ENCODE measurements around the gene PGM2. TPM values are rescaled to one million over a fixed set of nuclear protein-coding genes. Genes with fewer than 3 reads are reported as not detected.

Gene PGM2
- total and polyA plus RNA-seq, 4 experiments from 2014 or later: 16.9 to 20.5 (median 19.2) TPM

- CTCF ChIA-PET (ENCODE audit: partially characterized antibody): interaction anchor here (0.6 to 2.0 kb wide), 7 partner anchors 8 to 224 kb away, joined by 3 to 7 read pairs (median 4); no protein-coding TSS in a partner anchor
- no peaks in the 10 kb centered on the region for H3K9me3 Mint-ChIP-seq
These were observed 672 bp downstream of the PGM2 start for GRCh38 chr4:37827030-37827685.

DNA sequence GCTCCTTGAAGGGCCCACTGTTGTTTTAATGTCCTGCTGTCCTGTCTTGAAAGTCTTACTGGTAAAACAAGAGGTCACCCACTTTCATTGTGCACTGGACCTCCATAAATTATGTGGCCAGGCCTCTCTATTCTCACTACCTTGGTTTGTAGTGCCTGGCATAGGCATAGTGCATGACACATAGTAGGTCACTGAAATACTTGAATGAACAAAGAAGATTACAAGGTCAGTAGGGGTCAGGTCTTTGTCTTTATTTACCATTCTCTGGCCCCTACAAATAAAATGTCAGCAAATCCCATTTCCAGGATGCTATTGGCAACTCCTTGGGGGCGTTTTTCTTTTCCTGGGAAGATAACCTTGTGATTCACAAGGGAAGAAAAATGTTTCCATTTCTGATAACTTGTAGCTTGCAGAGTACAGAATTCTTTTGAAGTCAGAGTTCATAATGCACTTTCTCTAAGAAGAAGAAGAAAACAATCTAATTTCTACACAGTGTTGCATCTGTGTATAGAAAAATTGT lies 1.4 kb downstream of the PGM2 start:
- DNase-seq: no peak
- peaks cover 23 to 55% (median 37%) of the 10 kb centered on the region in 4 donors for H3K4me1 Mint-ChIP-seq
- H3K27me3 Mint-ChIP-seq: no peaks in the 10 kb centered on the region
- H3K4me3 Mint-ChIP-seq: peak overlapping the region; percentile 93 to 99 (median 97)
- H3K9me3 ChIP-seq (ENCODE audit: control insufficient read depth in 1 of 2, low read length in 2 of 2): no peaks in the 10 kb centered on the region
- POLR2A ChIA-PET (ENCODE audit: partially characterized antibody): interaction anchor here (1.5 kb wide), 1 partner anchor 26 kb away, joined by 4 read pairs; no protein-coding TSS in a partner anchor
- no peaks in the 10 kb centered on the region for H3K27me3 ChIP-seq (ENCODE audit: insufficient read depth, low read length)
- peak overlapping the region in 5 of 7 donors; percentile 87 to 97 (median 95) for H3K27ac Mint-ChIP-seq
- H3K36me3 Mint-ChIP-seq: peaks cover 29 to 48% of the 10 kb centered on the region in 2 donors
- peak overlapping the region in 1 of 2 donors; percentile 98 for H3K4me3 ChIP-seq (ENCODE audit: low read length in 2 of 2)
- CTCF ChIA-PET (ENCODE audit: partially characterized antibody): no interaction called here
- H3K27ac ChIP-seq (ENCODE audit: low read depth, low read length): peak overlapping the region; percentile 69
- intact Hi-C loops (cut with micrococcal nuclease): loop anchor here (2.0 kb wide), 1 partner anchor 25 kb away; no protein-coding TSS in a partner anchor
- peaks cover 23% of the 10 kb centered on the region for H3K4me1 ChIP-seq (ENCODE audit: insufficient read depth, low read length)
- H3K36me3 ChIP-seq (ENCODE audit: insufficient read depth, low read length): peaks cover 7% of the 10 kb centered on the region
- H3K9me3 Mint-ChIP-seq: no peaks in the 10 kb centered on the region

More at GRCh38 chr4:37827030-37827685, 672 bp downstream of the PGM2 start:
- Histone ChIP-seq H3K4me1 (ENCODE audit: insufficient read depth, low read length) (peaks cover 23% of the 10 kb centered on the region), H3K9me3 (ENCODE audit: control insufficient read depth in 1 of 2, low read length in 2 of 2) (no peaks in the 10 kb centered on the region), H3K27me3 (ENCODE audit: insufficient read depth, low read length) (no peaks in the 10 kb centered on the region), H3K36me3 (ENCODE audit: insufficient read depth, low read length) (peaks cover 7% of the 10 kb centered on the region), H3K27ac (ENCODE audit: low read depth, low read length) (peak overlapping the region; percentile 69), H3K4me3 (ENCODE audit: low read length in 2 of 2) (peak overlapping the region; percentile 97 to 98)
- Mint-ChIP-seq H3K27ac (peak overlapping the region; percentile 66 to 97 (median 94)), H3K27me3 (no peaks in the 10 kb centered on the region), H3K4me1 (peaks cover 23 to 59% (median 40%) of the 10 kb centered on the region in 4 donors), H3K4me3 (peak overlapping the region; percentile 93 to 99 (median 97)), H3K36me3 (peaks cover 22 to 41% of the 10 kb centered on the region in 2 donors)
- intact Hi-C loops (cut with micrococcal nuclease): loop anchor here (2.0 kb wide), 1 partner anchor 24 kb away; no protein-coding TSS in a partner anchor
- POLR2A ChIA-PET (ENCODE audit: partially characterized antibody): interaction anchor here (1.0 to 4.2 kb wide), 13 partner anchors 9 to 151 kb away, joined by 3 to 39 read pairs (median 5); partner anchors contain the start of gene TBC1D1
- DNase-seq: peak in 2 of 5 donors; percentile 7 to 39

DNA sequence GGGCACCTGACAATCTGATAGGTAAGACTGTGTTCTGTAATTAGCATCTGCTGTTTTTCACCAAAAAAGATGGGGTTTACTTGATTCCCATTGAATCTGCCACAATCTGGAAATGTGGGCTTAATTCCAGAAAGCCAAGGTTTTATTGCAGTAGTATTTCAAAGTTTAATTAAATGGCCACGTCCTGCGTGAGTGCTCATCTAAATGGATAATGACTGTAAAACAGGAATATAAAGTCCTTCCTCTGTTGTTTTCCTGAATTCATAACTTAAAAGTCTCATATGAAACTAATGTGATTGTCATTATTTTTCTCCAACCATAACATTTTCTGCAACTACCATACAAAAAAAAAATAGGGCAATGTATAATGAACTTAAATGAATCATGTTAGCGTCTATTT lies 2.4 kb downstream of the PGM2 start:
- POLR2A ChIA-PET (ENCODE audit: partially characterized antibody): no interaction called here
- no peak overlapping the region for H3K27ac ChIP-seq (ENCODE audit: low read depth, low read length)
- H3K4me1 ChIP-seq (ENCODE audit: insufficient read depth, low read length): peaks cover 23% of the 10 kb centered on the region
- peaks cover 7% of the 10 kb centered on the region for H3K36me3 ChIP-seq (ENCODE audit: insufficient read depth, low read length)
- H3K27ac Mint-ChIP-seq: no peak overlapping the region
- H3K4me1 Mint-ChIP-seq: peaks cover 23 to 55% (median 37%) of the 10 kb centered on the region in 4 donors
- peaks cover 29 to 57% of the 10 kb centered on the region in 2 donors for H3K36me3 Mint-ChIP-seq
- no peaks in the 10 kb centered on the region for H3K9me3 ChIP-seq (ENCODE audit: control insufficient read depth in 1 of 2, low read length in 2 of 2)
- CTCF ChIA-PET (ENCODE audit: partially characterized antibody): no interaction called here
- no peak for DNase-seq
- H3K9me3 Mint-ChIP-seq: no peaks in the 10 kb centered on the region
- no peaks in the 10 kb centered on the region for H3K27me3 ChIP-seq (ENCODE audit: insufficient read depth, low read length)
- peak overlapping the region in 5 of 8 donors; percentile 16 to 99 (median 73) for H3K4me3 Mint-ChIP-seq
- H3K27me3 Mint-ChIP-seq: no peaks in the 10 kb centered on the region
- H3K4me3 ChIP-seq (ENCODE audit: low read length in 2 of 2): no peak overlapping the region
- intact Hi-C loops (cut with micrococcal nuclease): no loop called here

GRCh38 chr4:37830640-37831039 lies 4.2 kb downstream of the PGM2 start:
- Histone ChIP-seq H3K36me3 (ENCODE audit: insufficient read depth, low read length) (peaks cover 7% of the 10 kb centered on the region), H3K4me1 (ENCODE audit: insufficient read depth, low read length) (peaks cover 17% of the 10 kb centered on the region), H3K27me3 (ENCODE audit: insufficient read depth, low read length) (no peaks in the 10 kb centered on the region), H3K4me3 (ENCODE audit: low read length in 2 of 2) (no peak overlapping the region), H3K9me3 (ENCODE audit: control insufficient read depth in 1 of 2, low read length in 2 of 2) (no peaks in the 10 kb centered on the region), H3K27ac (ENCODE audit: low read depth, low read length) (no peak overlapping the region)
- DNase-seq: no peak
- H3K27me3 Mint-ChIP-seq: no peaks in the 10 kb centered on the region
- H3K36me3 Mint-ChIP-seq: peaks cover 41 to 67% of the 10 kb centered on the region in 2 donors
- no peak overlapping the region for H3K27ac Mint-ChIP-seq
- POLR2A ChIA-PET (ENCODE audit: partially characterized antibody): interaction anchor here (1.0 kb wide), 1 partner anchor 8 kb away, joined by 4 read pairs; no protein-coding TSS in a partner anchor
- no peak overlapping the region for H3K4me3 Mint-ChIP-seq
- intact Hi-C loops (cut with micrococcal nuclease): no loop called here
- peaks cover 23 to 54% (median 34%) of the 10 kb centered on the region in 4 donors for H3K4me1 Mint-ChIP-seq
- no peaks in the 10 kb centered on the region for H3K9me3 Mint-ChIP-seq
- CTCF ChIA-PET (ENCODE audit: partially characterized antibody): interaction anchor here (0.5 to 1.4 kb wide), 2 partner anchors 147 to 202 kb away, joined by 3 to 5 read pairs; no protein-coding TSS in a partner anchor

DNA sequence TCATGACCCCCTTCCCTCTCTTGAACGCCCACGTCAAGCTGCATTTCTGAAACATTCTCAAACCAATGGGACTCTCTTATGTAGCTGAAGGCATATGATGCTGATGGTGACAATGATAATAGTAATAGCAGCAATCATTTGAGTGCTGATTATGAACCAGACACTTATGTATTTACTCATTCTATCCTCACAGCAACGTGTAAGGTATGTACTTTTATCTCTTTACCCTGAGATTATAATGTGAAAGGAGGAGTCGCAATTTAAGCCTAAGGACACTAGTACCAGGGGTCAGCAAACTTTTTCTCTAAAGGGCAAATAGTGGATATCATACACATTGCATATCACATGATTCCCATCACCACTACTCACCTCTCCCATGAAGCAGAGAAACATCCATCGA lies 8.5 kb downstream of the PGM2 start:
- ChIA-PET POLR2A (ENCODE audit: partially characterized antibody) (interaction anchor here (1.4 kb wide), 1 partner anchor 8 kb away, joined by 7 read pairs; the partner anchor contains the start of gene PGM2), CTCF (ENCODE audit: partially characterized antibody) (interaction anchor here (0.7 to 1.9 kb wide), 4 partner anchors 9 to 143 kb away, joined by 4 to 7 read pairs (median 5); partner anchors contain the start of gene PGM2)
- no peaks in the 10 kb centered on the region for H3K9me3 ChIP-seq (ENCODE audit: control insufficient read depth in 1 of 2, low read length in 2 of 2)
- Mint-ChIP-seq H3K9me3 (no peaks in the 10 kb centered on the region), H3K27me3 (no peaks in the 10 kb centered on the region), H3K36me3 (peaks cover 57 to 78% of the 10 kb centered on the region in 2 donors), H3K4me3 (no peak overlapping the region), H3K4me1 (peaks cover 24 to 45% (median 35%) of the 10 kb centered on the region in 4 donors), H3K27ac (no peak overlapping the region)
- H3K4me3 ChIP-seq (ENCODE audit: low read length in 2 of 2): no peak overlapping the region
- no peak overlapping the region for H3K27ac ChIP-seq (ENCODE audit: low read depth, low read length)
- H3K4me1 ChIP-seq (ENCODE audit: insufficient read depth, low read length): peaks cover 18% of the 10 kb centered on the region
- H3K36me3 ChIP-seq (ENCODE audit: insufficient read depth, low read length): peaks cover 13% of the 10 kb centered on the region
- intact Hi-C loops (cut with micrococcal nuclease): no loop called here
- DNase-seq: no peak
- no peaks in the 10 kb centered on the region for H3K27me3 ChIP-seq (ENCODE audit: insufficient read depth, low read length)

- no peaks in the 10 kb centered on the region for H3K9me3 Mint-ChIP-seq
- H3K4me3 ChIP-seq (ENCODE audit: low read length in 2 of 2): no peak overlapping the region
- H3K27me3 Mint-ChIP-seq: no peaks in the 10 kb centered on the region
- peaks cover 24 to 45% (median 35%) of the 10 kb centered on the region in 4 donors for H3K4me1 Mint-ChIP-seq
- peak overlapping the region in 1 of 7 donors; percentile 52 for H3K27ac Mint-ChIP-seq
- H3K9me3 ChIP-seq (ENCODE audit: control insufficient read depth in 1 of 2, low read length in 2 of 2): no peaks in the 10 kb centered on the region
- peaks cover 6% of the 10 kb centered on the region for H3K36me3 ChIP-seq (ENCODE audit: insufficient read depth, low read length)
- POLR2A ChIA-PET (ENCODE audit: partially characterized antibody): interaction anchor here (1.4 kb wide), 1 partner anchor 9 kb away, joined by 7 read pairs; the partner anchor contains the start of gene PGM2
- no peak for DNase-seq
- H3K27me3 ChIP-seq (ENCODE audit: insufficient read depth, low read length): no peaks in the 10 kb centered on the region
- intact Hi-C loops (cut with micrococcal nuclease): no loop called here
- peaks cover 18% of the 10 kb centered on the region for H3K4me1 ChIP-seq (ENCODE audit: insufficient read depth, low read length)
- H3K4me3 Mint-ChIP-seq: no peak overlapping the region
- CTCF ChIA-PET (ENCODE audit: partially characterized antibody): interaction anchor here (0.7 to 1.9 kb wide), 4 partner anchors 9 to 142 kb away, joined by 4 to 7 read pairs (median 5); partner anchors contain the start of gene PGM2
- peaks cover 54 to 78% of the 10 kb centered on the region in 2 donors for H3K36me3 Mint-ChIP-seq
- H3K27ac ChIP-seq (ENCODE audit: low read depth, low read length): no peak overlapping the region
These were observed 9.3 kb downstream of the PGM2 start for GRCh38 chr4:37835806-37836205.

DNA sequence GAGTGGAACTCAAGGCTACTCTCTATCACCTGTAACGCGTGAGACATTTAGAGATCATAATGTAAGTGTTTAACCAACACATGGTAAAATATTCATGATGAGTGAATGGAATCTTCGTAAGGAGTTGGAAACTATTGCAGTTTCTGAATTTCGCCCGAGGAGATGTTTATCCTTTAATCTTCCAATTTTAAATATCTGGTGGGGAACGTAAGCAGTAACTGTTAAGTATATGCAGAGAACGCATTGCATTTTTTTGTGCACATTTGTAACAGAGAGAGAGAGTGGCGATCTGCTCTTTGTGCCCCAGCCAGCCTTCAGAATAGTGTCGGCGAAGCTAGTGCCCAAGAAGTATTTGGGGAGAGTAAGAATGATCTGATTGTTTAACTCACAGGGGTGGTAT lies 9.8 kb downstream of the PGM2 start:
- H3K27ac Mint-ChIP-seq: peak overlapping the region in 1 of 7 donors; percentile 73
- peaks cover 24 to 44% (median 34%) of the 10 kb centered on the region in 4 donors for H3K4me1 Mint-ChIP-seq
- Histone ChIP-seq H3K36me3 (ENCODE audit: insufficient read depth, low read length) (peaks cover 6% of the 10 kb centered on the region), H3K27me3 (ENCODE audit: insufficient read depth, low read length) (no peaks in the 10 kb centered on the region), H3K4me3 (ENCODE audit: low read length in 2 of 2) (no peak overlapping the region), H3K9me3 (ENCODE audit: control insufficient read depth in 1 of 2, low read length in 2 of 2) (no peaks in the 10 kb centered on the region), H3K27ac (ENCODE audit: low read depth, low read length) (no peak overlapping the region), H3K4me1 (ENCODE audit: insufficient read depth, low read length) (peaks cover 18% of the 10 kb centered on the region)
- peak overlapping the region in 1 of 8 donors; percentile 22 for H3K4me3 Mint-ChIP-seq
- H3K27me3 Mint-ChIP-seq: no peaks in the 10 kb centered on the region
- intact Hi-C loops (cut with micrococcal nuclease): no loop called here
- DNase-seq: no peak
- no peaks in the 10 kb centered on the region for H3K9me3 Mint-ChIP-seq
- CTCF ChIA-PET (ENCODE audit: partially characterized antibody): interaction anchor here (1.2 to 1.9 kb wide), 2 partner anchors 32 to 142 kb away, joined by 5 to 7 read pairs; no protein-coding TSS in a partner anchor
- POLR2A ChIA-PET (ENCODE audit: partially characterized antibody): interaction anchor here (1.4 kb wide), 1 partner anchor 10 kb away, joined by 7 read pairs; the partner anchor contains the start of gene PGM2
- H3K36me3 Mint-ChIP-seq: peaks cover 56 to 78% of the 10 kb centered on the region in 2 donors

Data from CD4-positive, alpha-beta memory T cell (primary cell).